ENCODE measurements around the gene EXD3.

EXD3 gene

DNA sequence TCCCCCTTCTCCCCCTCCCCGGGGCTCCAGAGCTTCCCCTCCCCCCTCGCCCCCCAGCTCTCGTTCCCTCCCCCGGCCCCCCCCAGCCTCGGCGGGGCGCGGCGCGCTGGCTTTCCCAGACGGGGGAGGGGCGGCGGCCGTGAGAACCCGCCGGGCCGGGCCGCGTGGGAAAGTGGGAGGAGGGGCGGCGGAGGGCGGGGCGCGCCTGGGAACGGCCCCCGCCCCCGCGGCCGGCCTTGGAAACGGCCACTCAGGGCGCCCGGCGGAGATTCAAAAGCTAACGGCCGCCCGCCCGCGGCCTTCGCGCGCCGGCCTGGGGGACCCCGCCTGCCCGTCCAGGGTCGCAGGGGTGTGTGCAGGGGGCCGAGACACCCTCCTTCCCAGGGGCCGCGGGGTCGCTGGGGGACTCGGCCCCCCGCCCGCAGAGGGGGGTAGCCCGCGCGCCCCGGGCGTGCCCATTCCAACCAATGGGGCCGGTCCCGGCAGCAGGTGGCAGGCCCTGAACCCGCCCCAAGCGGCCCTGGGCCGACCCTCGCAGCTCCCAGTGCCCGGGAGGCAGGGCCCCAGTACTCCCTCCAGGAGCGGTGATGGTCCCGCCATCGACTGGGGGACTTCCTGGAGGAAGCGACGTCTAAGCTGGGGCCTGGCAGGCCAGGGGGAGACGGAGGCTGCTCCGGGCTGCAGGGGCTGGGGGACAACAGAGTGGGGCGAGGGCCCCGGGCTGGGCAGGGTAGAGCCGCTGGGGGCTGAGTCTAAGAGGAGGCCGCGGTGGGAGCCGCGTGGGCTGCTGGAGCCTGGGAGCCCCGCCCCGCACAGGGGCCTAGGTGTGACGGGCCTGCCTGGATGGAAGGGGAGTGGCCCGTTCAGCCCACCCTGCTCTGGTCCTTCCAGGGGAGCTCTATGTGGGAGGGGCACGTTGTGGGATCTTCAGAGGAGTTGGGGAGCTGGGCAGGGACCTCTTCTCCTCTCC is 106.7 kb downstream of the EXD3 start:
- in situ Hi-C loops (cut with MboI; ENCODE audit: low sequenced_read_pairs, unreplicated experiment) = no loop called here
- DNase-seq (ENCODE audit: low spot score) = peak; percentile 94
- TF ChIP-seq, protein P1, sequence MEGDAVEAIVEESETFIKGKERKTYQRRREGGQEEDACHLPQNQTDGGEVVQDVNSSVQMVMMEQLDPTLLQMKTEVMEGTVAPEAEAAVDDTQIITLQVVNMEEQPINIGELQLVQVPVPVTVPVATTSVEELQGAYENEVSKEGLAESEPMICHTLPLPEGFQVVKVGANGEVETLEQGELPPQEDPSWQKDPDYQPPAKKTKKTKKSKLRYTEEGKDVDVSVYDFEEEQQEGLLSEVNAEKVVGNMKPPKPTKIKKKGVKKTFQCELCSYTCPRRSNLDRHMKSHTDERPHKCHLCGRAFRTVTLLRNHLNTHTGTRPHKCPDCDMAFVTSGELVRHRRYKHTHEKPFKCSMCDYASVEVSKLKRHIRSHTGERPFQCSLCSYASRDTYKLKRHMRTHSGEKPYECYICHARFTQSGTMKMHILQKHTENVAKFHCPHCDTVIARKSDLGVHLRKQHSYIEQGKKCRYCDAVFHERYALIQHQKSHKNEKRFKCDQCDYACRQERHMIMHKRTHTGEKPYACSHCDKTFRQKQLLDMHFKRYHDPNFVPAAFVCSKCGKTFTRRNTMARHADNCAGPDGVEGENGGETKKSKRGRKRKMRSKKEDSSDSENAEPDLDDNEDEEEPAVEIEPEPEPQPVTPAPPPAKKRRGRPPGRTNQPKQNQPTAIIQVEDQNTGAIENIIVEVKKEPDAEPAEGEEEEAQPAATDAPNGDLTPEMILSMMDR (IDR thresholded peaks at IDR 0.05; ENCODE audit: borderline replicate concordance, control extremely low read depth, extremely low read depth, insufficient read depth, missing control alignments) = no peak

DNA sequence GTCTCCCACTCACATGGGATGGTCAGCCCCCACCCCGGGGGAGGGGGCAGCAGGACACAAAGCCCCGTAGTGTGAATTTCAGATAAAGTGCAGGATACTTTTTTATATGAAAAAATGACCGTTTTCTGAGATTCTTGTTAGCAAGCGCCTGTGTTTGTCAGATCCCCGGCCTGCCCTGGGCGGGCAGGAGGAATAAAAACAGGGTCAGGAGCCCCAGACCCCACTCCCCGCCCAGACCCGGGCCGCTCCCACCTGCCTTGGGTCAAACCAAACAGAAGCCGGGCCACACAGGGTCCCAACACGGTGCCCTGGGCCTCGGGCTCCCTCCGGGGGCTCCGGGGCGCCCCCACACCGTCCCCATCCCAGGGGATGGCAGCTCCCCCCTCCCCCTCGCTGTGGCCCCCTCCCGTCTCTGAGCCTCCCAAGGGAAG is 107.4 kb downstream of the EXD3 start:
- DNase-seq (ENCODE audit: low spot score) = no peak
- TF ChIP-seq, protein P1 (IDR thresholded peaks at IDR 0.05; ENCODE audit: borderline replicate concordance, control extremely low read depth, extremely low read depth, insufficient read depth, missing control alignments) = no peak
- in situ Hi-C loops (cut with MboI; ENCODE audit: low sequenced_read_pairs, unreplicated experiment) = no loop called here

DNA sequence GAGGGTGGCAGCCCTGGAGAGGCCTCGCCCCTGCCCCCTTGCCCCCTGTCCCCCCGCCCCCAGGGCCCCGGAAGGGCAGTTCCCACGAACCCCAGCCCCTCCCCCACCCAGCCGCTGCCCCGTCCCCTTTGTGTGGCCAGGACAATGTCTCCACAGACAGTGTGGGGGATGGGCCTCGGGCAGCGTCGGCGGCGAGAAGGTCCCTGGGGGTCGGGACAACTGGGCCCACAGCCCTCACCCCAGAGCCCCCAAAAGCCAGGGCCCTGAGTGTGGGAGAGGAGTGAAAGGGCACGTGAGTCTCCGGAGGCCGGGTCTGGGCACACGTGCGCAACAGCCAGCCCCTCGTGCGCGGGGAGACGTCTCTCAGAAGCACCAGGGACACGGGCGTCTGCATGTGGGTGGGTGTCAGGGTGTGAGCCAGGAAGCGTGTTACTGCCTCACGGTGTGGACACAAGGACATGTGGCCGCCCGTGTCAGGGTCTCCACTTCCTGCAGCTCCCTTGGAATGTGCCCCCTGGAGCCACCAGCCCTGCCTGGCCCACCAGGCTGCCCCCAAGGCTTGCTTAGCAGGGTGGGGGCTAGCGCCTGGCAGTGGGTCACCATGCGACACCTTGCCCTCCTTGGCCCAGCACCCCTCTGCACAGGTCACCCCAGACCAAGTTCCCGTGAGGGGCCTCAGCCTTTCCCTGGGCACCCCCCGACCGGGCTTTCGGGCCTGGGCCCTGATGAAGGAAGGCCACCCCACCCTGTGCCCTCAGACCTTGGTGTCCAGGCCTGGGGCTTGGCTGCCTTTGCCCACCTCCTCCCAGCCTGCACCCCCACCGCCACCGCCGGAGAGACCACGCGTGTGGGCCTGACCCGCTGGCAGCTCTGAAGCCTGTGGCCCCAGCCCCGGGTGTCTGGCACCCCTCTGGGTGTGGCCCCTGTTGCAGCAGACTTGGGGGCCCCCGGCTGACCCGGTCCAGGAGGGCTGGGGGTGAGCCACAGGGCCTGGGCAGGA is 108.1 kb downstream of the EXD3 start:
- TF ChIP-seq, protein P1 (IDR thresholded peaks at IDR 0.05; ENCODE audit: borderline replicate concordance, control extremely low read depth, extremely low read depth, insufficient read depth, missing control alignments) = no peak
- in situ Hi-C loops (cut with MboI; ENCODE audit: low sequenced_read_pairs, unreplicated experiment) = no loop called here
- peak; percentile 42 for DNase-seq (ENCODE audit: low spot score)

DNA sequence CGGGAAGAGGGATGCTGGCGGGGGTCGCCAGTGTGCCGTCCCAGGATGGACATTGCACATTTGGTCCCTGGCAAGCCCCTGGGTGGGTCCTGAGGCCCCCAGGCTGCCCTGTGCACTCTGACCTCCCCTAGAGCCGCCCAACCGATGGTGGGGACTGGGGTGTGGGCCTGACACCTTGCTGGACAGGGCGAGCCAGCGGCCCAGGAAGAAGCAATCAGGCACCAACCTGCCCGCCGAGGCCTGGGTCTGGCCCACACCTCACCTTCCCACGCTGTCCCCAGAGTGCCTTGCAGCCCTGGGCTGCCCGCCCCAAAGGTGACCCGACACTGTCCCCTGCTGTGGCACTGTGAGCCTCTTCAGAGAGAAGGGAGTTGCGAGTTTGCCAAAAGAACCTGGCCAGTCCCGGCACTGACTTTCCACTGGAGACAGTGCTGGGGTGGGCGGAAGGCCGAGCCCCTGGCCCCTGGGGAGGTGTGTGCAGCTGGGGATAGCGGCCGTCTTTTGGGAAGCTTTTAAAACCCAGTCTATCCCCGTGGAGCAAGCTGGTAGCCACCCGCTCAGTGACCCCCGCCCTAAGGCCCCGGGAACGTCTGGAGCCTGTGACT is 108.9 kb downstream of the EXD3 start:
- DNase-seq (ENCODE audit: low spot score) = peak; percentile 25
- in situ Hi-C loops (cut with MboI; ENCODE audit: low sequenced_read_pairs, unreplicated experiment) = no loop called here
- TF ChIP-seq, protein P1 (IDR thresholded peaks at IDR 0.05; ENCODE audit: borderline replicate concordance, control extremely low read depth, extremely low read depth, insufficient read depth, missing control alignments) = no peak

DNA sequence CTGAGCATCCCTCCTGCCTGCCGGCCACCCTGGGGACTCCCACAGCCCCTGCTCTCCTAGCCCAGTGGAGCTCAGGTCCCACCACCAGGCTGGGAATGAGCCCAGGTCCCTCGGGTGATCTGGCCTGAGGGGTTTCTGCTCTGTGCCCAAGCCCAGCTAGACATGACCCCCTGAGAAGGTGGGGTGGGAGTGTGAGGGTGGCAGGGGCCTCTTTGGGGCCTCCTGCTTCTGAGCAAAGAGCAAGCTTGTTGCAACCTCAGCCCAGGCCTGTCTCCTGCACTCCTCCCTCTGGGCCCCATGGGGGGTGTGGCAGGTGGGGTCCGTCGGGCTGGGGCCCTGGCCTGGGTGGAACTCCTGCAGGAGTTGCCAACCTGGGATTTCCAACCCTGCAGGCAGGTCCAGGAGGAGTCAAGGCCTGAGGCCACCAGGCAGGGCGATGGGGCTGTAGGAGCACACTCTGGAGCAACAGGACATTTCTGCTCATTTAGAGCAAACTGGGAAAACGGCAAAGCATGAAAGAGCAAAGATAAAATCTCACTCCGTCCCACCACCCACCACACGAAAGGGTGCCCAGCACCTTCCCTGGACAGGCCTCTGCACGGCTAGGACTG is 109.5 kb downstream of the EXD3 start:
- TF ChIP-seq, protein P1 (IDR thresholded peaks at IDR 0.05; ENCODE audit: borderline replicate concordance, control extremely low read depth, extremely low read depth, insufficient read depth, missing control alignments) = no peak

More for the DNA sequence above, 109.5 kb downstream of the EXD3 start:
- DNase-seq (ENCODE audit: low spot score) = peak; percentile 38
- in situ Hi-C loops (cut with MboI; ENCODE audit: low sequenced_read_pairs, unreplicated experiment) = no loop called here
